NCI-H446 treated with DMSO at 0.1 percent for 48 hours (cell line): ENCODE measurements around the gene GGA1.
A peak's percentile ranks its signal among the peaks of the same experiment; 100 is the strongest.
"Not testable (repeated sequence)": the region's sequence is repeated elsewhere in the genome, so short reads cannot be mapped to it uniquely, and the experiment has no call there.

Experiments
- DNase-seq: peaks from one replicate; lab custom pipeline; 2025; lab: John Stamatoyannopoulos, UW

The GGA1 gene

GRCh38 chr22:37570661-37570976 lies 38.0 kb upstream of the GGA1 start:
- no peak for DNase-seq

GRCh38 chr22:37571258-37571991 lies 37.2 kb upstream of the GGA1 start:
- no peak for DNase-seq

- no peak for DNase-seq
Observed at GRCh38 chr22:37571992-37572373, 36.7 kb upstream of the GGA1 start.

- no peak for DNase-seq
Observed at GRCh38 chr22:37575490-37576003, 33.1 kb upstream of the GGA1 start.

DNA sequence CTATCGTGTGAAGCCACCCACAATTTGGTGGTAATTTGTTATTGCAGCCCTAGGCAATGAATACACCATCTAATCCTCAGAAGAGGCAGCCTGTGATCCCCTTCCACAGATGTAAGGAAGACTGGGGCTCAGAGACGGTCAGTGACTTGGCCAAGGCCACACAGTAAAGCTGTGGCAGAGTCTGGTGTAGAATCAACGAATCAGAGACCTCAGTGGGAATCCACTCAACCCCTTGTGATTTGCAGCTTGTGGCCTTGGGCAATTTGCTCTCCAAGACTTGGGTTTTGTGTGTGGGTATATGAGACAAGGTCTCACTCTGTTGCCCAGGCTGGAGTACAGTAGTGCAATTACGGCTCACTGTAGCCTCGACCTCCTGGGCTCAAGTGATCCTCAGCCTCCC lies 30.6 kb upstream of the GGA1 start:
- no peak for DNase-seq

- no peak for DNase-seq
Observed at GRCh38 chr22:37581504-37581903, 27.1 kb upstream of the GGA1 start.

DNA sequence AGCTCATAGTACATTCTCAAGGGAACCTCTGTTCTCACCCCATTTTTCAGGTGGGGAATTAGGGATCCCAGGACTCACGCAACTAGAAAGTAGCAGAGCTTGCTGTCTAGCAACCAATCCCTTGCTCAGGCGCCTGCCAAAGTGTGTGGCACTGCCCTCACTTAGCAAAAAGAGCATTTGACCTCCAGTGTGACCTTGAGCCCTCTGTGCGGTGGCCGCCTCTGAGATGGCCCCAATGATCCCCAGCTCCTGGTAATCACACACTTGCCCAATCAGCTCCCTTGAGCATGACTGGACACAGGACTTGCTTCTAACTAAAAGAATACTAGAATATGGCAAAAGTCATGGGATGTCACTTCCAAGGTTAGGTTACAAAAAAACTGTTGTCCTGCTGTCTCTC lies 26.1 kb upstream of the GGA1 start:
- no peak for DNase-seq

GRCh38 chr22:37588546-37589215 lies 20.0 kb upstream of the GGA1 start:
- DNase-seq, result no peak

DNA sequence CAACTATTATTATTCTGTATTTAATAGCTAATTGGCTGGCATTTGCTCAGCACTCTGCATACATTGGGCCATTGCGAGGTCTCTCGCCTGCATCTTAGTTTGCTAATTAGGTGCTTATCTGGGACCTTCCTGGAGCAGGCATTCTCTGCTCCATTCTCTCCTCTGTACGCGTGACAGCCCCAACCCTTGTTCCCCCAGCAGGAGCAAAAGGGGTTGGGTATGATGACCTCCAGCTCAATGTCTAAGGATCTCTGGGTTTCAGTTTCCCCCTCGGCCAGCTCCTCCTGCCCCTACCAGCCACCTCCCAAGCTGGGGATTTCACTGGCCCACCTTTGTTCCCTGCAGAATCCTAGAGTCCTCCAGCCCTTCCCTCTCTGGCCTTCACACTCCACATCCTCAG lies 19.0 kb upstream of the GGA1 start:
- no peak for DNase-seq

DNA sequence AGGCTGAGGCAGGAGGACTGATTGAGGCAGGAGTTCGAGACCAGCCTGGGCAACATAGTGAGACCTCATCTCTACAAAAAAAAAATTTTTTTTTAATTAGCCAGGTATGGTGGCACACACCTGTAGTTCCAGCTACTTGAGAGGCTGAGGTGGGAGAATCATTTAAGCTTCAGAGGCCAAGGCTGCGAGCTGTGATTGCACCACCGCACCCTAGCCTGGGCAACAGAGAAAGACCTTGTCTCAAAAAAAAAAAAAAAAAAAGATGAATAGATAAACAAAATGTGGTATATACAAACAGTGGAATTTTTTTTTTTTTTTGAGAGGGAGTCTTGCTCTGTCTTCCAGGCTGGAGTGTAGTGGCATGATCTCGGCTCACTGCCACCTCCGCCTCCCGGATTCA lies 17.6 kb upstream of the GGA1 start:
- DNase-seq, result not testable (repeated sequence)

- DNase-seq, result no peak
Observed at GRCh38 chr22:37591823-37592404, 16.7 kb upstream of the GGA1 start.

- DNase-seq, result no peak
Observed at GRCh38 chr22:37594237-37594636, 14.4 kb upstream of the GGA1 start.

DNA sequence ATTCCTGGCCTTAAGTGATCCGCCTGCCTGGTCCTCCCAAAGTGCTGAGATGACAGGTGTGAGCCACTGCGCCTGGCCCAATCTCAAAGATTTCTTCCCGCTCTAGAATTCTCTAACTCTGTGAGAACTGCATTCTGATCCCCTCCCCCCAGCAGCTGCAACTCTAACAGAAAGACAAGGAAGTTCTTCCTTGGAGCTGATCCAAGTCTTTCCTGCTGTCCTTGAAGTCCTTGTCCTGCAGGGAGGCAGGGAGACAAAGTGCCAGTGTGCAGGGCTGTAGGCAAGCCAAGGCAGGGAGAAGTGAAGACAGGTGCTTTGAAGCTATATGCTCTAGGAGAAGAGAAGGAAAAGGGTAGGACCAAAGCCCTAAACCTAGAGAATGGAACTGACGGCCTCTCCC lies 9.5 kb upstream of the GGA1 start:
- DNase-seq, result no peak

GRCh38 chr22:37601203-37601539 lies 7.5 kb upstream of the GGA1 start:
- no peak for DNase-seq

DNA sequence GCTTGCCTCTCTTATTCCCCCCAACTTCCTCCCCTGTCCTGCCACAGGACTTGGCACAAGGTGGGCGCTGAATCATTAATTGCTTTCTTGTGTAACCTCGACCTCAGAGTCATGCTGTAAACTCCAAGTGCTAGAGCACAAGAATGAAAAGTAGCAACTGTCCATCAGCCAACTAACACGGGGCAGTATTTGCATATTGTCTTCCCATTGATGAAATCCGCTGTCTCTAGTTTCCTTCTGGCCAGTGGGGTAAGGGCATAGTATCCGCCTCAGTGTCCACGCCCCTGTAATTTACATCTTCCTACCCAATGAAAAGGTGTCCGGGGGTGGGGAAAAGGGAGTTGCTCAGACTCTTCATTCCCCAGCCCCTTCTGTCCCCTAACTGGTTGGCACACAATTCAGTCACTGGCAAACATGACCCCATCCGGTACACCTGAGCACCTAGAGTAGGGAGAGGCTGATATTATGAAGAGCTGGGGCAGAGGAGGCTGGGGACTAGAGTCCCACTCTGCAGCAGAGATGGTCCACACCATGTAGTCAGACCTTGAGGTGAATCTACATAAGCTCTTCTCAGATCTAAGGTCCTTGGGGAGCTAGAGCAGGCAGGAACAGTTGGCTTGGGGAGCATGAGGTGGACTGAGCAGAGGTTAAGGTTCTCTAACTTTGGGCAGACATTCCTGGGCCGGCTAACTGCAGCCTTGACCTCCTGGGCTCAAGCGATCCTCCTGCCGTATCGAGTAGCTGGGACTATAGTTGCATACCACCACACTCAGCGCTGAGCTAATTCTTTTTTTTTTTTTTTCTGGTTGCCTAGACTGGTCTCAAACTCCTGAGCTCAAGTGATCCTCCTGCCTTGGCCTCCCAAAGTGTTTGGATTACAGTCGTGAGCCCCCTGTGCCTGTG lies 6.8 kb upstream of the GGA1 start:
- DNase-seq, result peak; percentile 24

DNA sequence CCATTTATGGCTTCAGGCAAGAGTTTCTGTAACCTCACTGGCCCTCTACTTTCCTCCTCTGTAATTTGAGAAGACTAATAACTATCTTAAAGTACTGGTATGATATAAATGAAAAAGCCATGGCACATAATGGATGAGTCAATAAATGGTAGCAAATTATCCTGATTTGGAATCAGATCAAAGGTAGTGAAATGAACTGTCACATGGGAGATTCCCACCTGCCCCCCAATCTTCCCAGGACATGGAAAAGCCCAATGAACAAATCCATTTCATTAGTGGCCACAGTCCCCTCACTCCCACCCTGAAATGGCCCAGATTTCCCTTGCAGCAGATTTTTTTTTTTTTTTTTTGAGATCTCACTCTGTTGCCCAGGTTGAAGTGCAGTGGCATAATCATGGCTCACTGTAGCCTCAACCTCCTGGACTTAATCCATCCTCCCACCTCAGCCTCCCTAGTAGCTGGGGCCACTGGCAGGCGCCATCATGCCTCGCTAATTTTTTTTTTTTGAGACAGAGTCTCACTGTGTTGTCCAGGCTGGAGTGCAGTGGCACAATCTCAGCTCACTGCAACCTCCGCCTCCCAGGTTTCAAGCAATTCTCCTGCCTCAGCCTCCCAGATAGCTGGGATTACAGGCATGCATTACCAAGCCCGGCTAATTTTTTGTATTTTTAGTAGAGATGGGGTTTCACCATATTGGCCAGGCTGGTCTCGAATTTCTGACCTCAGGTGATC lies 5.9 kb upstream of the GGA1 start:
- DNase-seq, result not testable (repeated sequence)

GRCh38 chr22:37604074-37604473 lies 4.6 kb upstream of the GGA1 start:
- DNase-seq, result no peak

DNA sequence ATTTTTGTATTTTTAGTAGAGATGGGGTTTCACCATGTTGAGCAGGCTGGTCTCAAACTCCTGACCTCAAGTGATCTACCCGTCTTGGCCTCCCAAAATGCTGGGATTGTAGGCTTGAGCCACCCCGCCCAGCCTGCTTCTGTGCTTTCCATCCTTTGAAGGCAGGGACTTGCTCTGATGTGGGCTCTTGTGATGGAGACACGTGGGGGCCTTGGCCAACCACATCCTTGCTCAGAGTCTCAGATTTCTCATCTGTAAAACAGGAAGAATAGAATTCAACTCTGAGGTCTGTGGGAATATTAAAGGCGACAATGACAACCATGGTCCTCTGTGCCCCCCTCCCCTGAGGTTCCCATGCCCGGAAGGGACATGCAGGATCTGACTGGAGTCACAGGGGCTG lies 3.8 kb upstream of the GGA1 start:
- DNase-seq, result no peak

- no peak for DNase-seq
Observed at GRCh38 chr22:37607010-37607934, 1.4 kb upstream of the GGA1 start.

DNA sequence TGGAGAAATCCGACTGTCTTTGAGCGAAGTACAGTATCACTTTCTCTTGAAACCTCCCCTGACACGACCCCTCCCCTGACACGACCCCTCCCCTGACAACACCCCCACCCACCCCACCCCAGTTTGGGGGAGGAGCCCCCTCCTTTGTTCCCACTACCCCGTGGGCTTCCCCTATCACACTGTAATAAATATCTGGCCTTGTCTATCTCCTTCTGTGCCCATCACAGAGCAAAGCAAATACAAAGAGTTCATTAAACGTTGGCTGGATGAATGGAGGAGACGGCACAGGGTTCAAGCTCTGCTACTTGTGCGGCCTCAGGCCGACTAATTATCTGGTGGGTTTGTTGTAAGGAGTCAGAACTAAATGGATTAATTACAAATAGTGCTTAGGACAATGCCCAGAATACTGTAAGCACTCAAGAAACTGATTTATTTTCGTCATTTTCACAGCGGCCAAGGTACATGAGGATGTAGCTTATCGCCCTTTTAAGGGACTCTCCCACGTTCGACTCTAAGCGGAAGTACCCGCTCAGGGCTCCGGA lies 628 bp upstream of the GGA1 start:
- DNase-seq, result no peak
